Measurements from ENCODE around the gene IL15RA. TPM values are rescaled to one million over a fixed set of nuclear protein-coding genes. Genes with fewer than 3 reads are reported as not detected.

IL15RA gene
- total and polyA plus RNA-seq, 2 donors (not counting 1 experiment from before 2014, with no cell fraction given): 9.3 to 9.6 TPM

DNA sequence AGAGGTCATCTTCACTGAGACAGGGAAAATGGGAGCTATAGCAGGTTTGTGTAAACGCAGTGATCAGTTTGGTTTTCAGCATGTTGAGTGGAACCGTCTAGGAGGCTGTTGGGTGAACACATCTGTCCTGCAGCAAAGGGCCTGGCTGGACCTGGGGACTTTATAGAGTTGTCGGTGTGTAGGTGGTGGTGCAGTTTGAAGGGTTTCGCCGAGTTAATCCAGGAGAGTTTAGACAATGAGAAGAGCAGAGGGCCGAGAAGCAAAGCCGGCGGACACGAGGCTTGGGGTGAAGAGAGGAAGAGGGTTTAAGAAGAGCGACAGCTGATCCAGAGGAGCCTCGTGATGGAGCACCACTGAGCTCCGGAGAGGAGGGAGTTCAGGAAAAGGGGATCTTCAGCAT, 39.1 kb downstream of the IL15RA start:
- no peak overlapping the region for H3K27ac ChIP-seq (ENCODE audit: low read length in 2 of 2)
- H3K4me3 ChIP-seq (ENCODE audit: control extremely low read depth in 1 of 5, extremely low read depth in 1 of 5, insufficient read depth in 1 of 5, low read depth in 2 of 5, low read length in 4 of 5): no peak overlapping the region
- H3K36me3 ChIP-seq (replicated peaks in 1 of 2; ENCODE audit: control extremely low read depth in 1 of 2, control insufficient read depth in 1 of 2, extremely low read depth in 1 of 2, insufficient read depth in 2 of 2, low read length in 1 of 2): peaks cover 0 to 40% of the 10 kb centered on the region in 2 experiments
- H3K9me3 ChIP-seq (ENCODE audit: control extremely low read depth in 1 of 3, control insufficient read depth in 2 of 3, insufficient read depth in 1 of 3, low read length in 2 of 3): no peaks in the 10 kb centered on the region
- CTCF ChIA-PET: no interaction called here
- DNase-seq (no peak), ATAC-seq (ENCODE audit: low read depth) (no peak)
- Mint-ChIP-seq H3K27me3 (no peaks in the 10 kb centered on the region), H3K9me3 (ENCODE audit: insufficient read depth) (no peaks in the 10 kb centered on the region), H3K27ac (no peak overlapping the region), H3K4me3 (no peak overlapping the region), H3K4me1 (no peaks in the 10 kb centered on the region)
- no peak overlapping the region for H3K4me2 ChIP-seq (replicated peaks; ENCODE audit: low read depth, low read length, poor library complexity, severe bottlenecking)
- POLR2A ChIA-PET: no interaction called here
- H3K9ac ChIP-seq (ENCODE audit: low read length): no peak overlapping the region
- no peak overlapping the region for H2AFZ ChIP-seq (ENCODE audit: insufficient read depth, low read depth, low read length, poor library complexity, severe bottlenecking)
- no peaks in the 10 kb centered on the region for H3K27me3 ChIP-seq (replicated peaks in 1 of 4; ENCODE audit: control extremely low read depth in 1 of 4, control insufficient read depth in 3 of 4, insufficient read depth in 4 of 4, low read length in 3 of 4)
- WGBS (ENCODE audit: insufficient coverage): 95% methylated on average over 12 of the region's 12 CpGs
- no peaks in the 10 kb centered on the region for H3K4me1 ChIP-seq (ENCODE audit: control insufficient read depth in 2 of 2, insufficient read depth in 2 of 2, low read length in 2 of 2)
- H3K79me2 ChIP-seq (ENCODE audit: control insufficient read depth, insufficient read depth, low read length): no peaks in the 10 kb centered on the region
- intact Hi-C loops (cut with micrococcal nuclease): no loop called here
- TF ChIP-seq, protein P1, sequence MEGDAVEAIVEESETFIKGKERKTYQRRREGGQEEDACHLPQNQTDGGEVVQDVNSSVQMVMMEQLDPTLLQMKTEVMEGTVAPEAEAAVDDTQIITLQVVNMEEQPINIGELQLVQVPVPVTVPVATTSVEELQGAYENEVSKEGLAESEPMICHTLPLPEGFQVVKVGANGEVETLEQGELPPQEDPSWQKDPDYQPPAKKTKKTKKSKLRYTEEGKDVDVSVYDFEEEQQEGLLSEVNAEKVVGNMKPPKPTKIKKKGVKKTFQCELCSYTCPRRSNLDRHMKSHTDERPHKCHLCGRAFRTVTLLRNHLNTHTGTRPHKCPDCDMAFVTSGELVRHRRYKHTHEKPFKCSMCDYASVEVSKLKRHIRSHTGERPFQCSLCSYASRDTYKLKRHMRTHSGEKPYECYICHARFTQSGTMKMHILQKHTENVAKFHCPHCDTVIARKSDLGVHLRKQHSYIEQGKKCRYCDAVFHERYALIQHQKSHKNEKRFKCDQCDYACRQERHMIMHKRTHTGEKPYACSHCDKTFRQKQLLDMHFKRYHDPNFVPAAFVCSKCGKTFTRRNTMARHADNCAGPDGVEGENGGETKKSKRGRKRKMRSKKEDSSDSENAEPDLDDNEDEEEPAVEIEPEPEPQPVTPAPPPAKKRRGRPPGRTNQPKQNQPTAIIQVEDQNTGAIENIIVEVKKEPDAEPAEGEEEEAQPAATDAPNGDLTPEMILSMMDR (IDR thresholded peaks at IDR 0.05): no peak
- TF ChIP-seq EZH2 (IDR thresholded peaks at IDR 0.05; ENCODE audit: borderline replicate concordance, insufficient read depth, low read depth, low read length, poor library complexity, severe bottlenecking): no peak
- H4K20me1 ChIP-seq (ENCODE audit: control insufficient read depth, insufficient read depth, low read length, poor library complexity, severe bottlenecking): no peaks in the 10 kb centered on the region

DNA sequence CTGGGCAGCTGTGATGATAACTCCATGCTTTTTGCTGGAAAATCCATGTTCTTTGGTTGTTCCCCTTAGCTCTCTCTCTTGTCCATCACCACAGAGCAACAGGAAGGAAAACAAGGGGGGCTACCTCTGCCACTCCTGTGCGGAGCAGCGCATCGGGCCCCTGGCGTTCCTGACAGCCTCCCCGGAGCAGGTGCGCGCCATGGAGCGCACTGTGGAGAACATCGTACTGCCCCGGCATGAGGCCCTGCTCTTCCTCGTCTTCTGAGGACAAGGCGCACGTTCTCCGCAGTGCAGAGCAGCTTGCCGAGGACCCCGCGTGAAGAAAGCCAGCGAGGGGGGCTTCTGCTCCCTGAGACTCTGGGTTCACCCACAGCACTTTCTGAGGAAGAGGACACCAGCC, 40.3 kb downstream of the IL15RA start:
- TF ChIP-seq EZH2 (IDR thresholded peaks at IDR 0.05; ENCODE audit: borderline replicate concordance, insufficient read depth, low read depth, low read length, poor library complexity, severe bottlenecking): no peak
- TF ChIP-seq, protein P1 (IDR thresholded peaks at IDR 0.05): no peak
- Histone ChIP-seq H3K4me1 (ENCODE audit: control insufficient read depth in 2 of 2, insufficient read depth in 2 of 2, low read length in 2 of 2) (no peaks in the 10 kb centered on the region), H3K36me3 (replicated peaks in 1 of 2; ENCODE audit: control extremely low read depth in 1 of 2, control insufficient read depth in 1 of 2, extremely low read depth in 1 of 2, insufficient read depth in 2 of 2, low read length in 1 of 2) (peaks cover 0 to 42% of the 10 kb centered on the region in 2 experiments), H3K27me3 (replicated peaks in 1 of 4; ENCODE audit: control extremely low read depth in 1 of 4, control insufficient read depth in 3 of 4, insufficient read depth in 4 of 4, low read length in 3 of 4) (no peaks in the 10 kb centered on the region), H3K9ac (ENCODE audit: low read length) (no peak overlapping the region), H3K9me3 (ENCODE audit: control extremely low read depth in 1 of 3, control insufficient read depth in 2 of 3, insufficient read depth in 1 of 3, low read length in 2 of 3) (no peaks in the 10 kb centered on the region), H3K4me2 (replicated peaks; ENCODE audit: low read depth, low read length, poor library complexity, severe bottlenecking) (no peak overlapping the region), H3K4me3 (ENCODE audit: control extremely low read depth in 1 of 5, extremely low read depth in 1 of 5, insufficient read depth in 1 of 5, low read depth in 2 of 5, low read length in 4 of 5) (no peak overlapping the region), H3K27ac (ENCODE audit: low read length in 2 of 2) (no peak overlapping the region), H3K79me2 (ENCODE audit: control insufficient read depth, insufficient read depth, low read length) (no peaks in the 10 kb centered on the region), H4K20me1 (ENCODE audit: control insufficient read depth, insufficient read depth, low read length, poor library complexity, severe bottlenecking) (no peaks in the 10 kb centered on the region), H2AFZ (ENCODE audit: insufficient read depth, low read depth, low read length, poor library complexity, severe bottlenecking) (no peak overlapping the region)
- DNase-seq: no peak
- ATAC-seq (ENCODE audit: low read depth): no peak
- Mint-ChIP-seq H3K4me3 (no peak overlapping the region), H3K4me1 (no peaks in the 10 kb centered on the region), H3K27ac (no peak overlapping the region), H3K27me3 (no peaks in the 10 kb centered on the region), H3K9me3 (ENCODE audit: insufficient read depth) (no peaks in the 10 kb centered on the region)
- CTCF ChIA-PET: no interaction called here
- intact Hi-C loops (cut with micrococcal nuclease): no loop called here
- POLR2A ChIA-PET: interaction anchor here (0.7 kb wide), 1 partner anchor 466 kb away, joined by 6 read pairs; no protein-coding TSS in a partner anchor
- WGBS (ENCODE audit: insufficient coverage): 95% methylated on average over 18 of the region's 18 CpGs

Measured in B cell (primary cell).